ENCODE results near the gene KCNAB1. TPM values are rescaled to one million over a fixed set of nuclear protein-coding genes. Genes with fewer than 3 reads are reported as not detected.

The KCNAB1 gene
- total RNA-seq, 1 experiment from 2014 or later, result 1.0 TPM

- DNase-seq (ENCODE audit: low spot score) (no peak), ATAC-seq (no peak)
- Mint-ChIP-seq H3K9me3 (no peaks in the 10 kb centered on the region), H3K27ac (no peak overlapping the region), H3K27me3 (ENCODE audit: low read depth) (no peaks in the 10 kb centered on the region), H3K4me1 (no peaks in the 10 kb centered on the region), H3K4me3 (no peak overlapping the region), H3K36me3 (no peaks in the 10 kb centered on the region)
- POLR2A ChIA-PET, result no interaction called here
- TF ChIP-seq ZNF219 (CRISPR knock-in tag; IDR thresholded peaks at IDR 0.05; ENCODE audit: borderline replicate concordance), result no peak
- no peak for TF ChIP-seq CBFB (CRISPR knock-in tag; IDR thresholded peaks at IDR 0.05; ENCODE audit: low read depth)
- TF ChIP-seq, protein P1, sequence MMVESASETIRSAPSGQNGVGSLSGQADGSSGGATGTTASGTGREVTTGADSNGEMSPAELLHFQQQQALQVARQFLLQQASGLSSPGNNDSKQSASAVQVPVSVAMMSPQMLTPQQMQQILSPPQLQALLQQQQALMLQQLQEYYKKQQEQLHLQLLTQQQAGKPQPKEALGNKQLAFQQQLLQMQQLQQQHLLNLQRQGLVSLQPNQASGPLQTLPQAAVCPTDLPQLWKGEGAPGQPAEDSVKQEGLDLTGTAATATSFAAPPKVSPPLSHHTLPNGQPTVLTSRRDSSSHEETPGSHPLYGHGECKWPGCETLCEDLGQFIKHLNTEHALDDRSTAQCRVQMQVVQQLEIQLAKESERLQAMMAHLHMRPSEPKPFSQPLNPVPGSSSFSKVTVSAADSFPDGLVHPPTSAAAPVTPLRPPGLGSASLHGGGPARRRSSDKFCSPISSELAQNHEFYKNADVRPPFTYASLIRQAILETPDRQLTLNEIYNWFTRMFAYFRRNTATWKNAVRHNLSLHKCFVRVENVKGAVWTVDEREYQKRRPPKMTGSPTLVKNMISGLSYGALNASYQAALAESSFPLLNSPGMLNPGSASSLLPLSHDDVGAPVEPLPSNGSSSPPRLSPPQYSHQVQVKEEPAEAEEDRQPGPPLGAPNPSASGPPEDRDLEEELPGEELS (CRISPR knock-in tag; IDR thresholded peaks at IDR 0.05), result no peak
- TF ChIP-seq SP1 (CRISPR knock-in tag; conservative IDR thresholded peaks at IDR 0.05), result no peak
- TF ChIP-seq, protein P2, sequence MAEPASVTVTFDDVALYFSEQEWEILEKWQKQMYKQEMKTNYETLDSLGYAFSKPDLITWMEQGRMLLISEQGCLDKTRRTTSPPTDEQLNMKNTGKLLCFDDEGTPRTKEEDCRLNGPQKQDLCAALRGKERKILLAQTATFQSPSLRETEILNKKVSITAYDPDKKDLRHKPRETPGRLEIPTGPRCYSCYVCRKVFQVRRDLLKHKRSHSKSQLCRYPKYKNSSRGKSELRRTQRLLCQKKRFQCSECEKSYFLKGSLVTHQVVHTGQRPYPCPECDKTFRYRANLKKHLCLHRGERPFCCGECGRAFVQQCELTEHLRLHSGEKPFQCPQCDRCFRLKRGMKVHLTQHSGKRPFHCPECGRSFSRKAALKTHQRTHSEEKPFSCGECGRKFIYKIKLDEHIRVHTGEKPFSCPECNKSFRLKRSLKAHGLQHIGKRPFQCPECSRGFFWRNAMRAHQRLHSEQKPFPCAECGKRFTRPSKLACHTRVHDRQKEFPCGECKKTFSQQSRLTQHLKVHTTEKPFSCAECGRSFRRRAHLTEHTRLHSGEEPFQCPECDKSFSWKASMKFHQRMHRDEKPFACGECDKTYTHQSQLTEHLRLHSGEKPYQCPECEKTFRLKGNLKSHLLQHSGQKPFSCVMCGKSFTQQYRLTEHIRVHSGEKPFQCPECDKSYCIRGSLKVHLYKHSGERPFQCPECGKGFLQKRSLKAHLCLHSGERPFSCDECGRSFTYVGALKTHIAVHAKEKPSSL (CRISPR knock-in tag; conservative IDR thresholded peaks at IDR 0.05), result no peak
- no peak for TF ChIP-seq OVOL2 (CRISPR knock-in tag; IDR thresholded peaks at IDR 0.05; ENCODE audit: borderline replicate concordance)
- no peak for TF ChIP-seq MLX (CRISPR knock-in tag; IDR thresholded peaks at IDR 0.05)
- TF ChIP-seq HMGA2 (CRISPR knock-in tag; IDR thresholded peaks at IDR 0.05), result no peak
- no peak for TF ChIP-seq NR1H2 (CRISPR knock-in tag; IDR thresholded peaks at IDR 0.05)
- TF ChIP-seq IRF1 (CRISPR knock-in tag; IDR thresholded peaks at IDR 0.05), result no peak
- TF ChIP-seq USF2 (CRISPR knock-in tag; IDR thresholded peaks at IDR 0.05), result no peak
- TF ChIP-seq ZNF671 (CRISPR knock-in tag; IDR thresholded peaks at IDR 0.05), result no peak
- TF ChIP-seq TEAD4 (CRISPR knock-in tag; IDR thresholded peaks at IDR 0.05), result no peak
- TF ChIP-seq FOXK1 (CRISPR knock-in tag; IDR thresholded peaks at IDR 0.05), result no peak
- no peak for TF ChIP-seq ZNF138 (CRISPR knock-in tag; conservative IDR thresholded peaks at IDR 0.05)
- TF ChIP-seq TCF7 (CRISPR knock-in tag; IDR thresholded peaks at IDR 0.05; ENCODE audit: low read depth), result no peak
- no peak for TF ChIP-seq IRF2 (CRISPR knock-in tag; IDR thresholded peaks at IDR 0.05; ENCODE audit: borderline replicate concordance, low read depth)
- CTCF ChIA-PET, result no interaction called here
Measured at GRCh38 chr3:156425651-156426050, 305.3 kb downstream of the KCNAB1 start.

DNA sequence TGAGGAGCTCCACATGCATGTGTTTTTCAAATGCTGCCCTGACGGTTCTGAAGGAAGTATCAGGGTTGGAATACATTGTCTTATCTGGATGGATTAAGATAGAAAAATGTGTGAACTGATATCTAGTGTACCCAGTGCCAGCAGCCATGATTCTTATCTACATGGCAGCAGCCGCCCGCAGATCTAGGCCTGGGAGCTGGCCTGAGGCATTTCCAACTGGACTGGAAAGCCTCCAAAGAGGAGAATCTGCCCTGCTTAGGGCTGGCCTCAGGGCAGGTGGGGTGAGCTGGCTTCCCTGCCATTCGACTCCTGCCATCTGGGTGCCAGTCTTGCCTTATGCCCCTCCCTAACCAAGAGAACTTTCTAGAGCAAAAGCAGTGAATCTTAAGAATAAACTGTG lies 308.7 kb downstream of the KCNAB1 start:
- no peaks in the 10 kb centered on the region for H3K36me3 Mint-ChIP-seq
- no peak for ATAC-seq
- H3K27me3 Mint-ChIP-seq (ENCODE audit: low read depth), result no peaks in the 10 kb centered on the region
- no peak overlapping the region for H3K4me3 Mint-ChIP-seq
- H3K9me3 Mint-ChIP-seq, result no peaks in the 10 kb centered on the region
- ChIA-PET CTCF (no interaction called here), POLR2A (no interaction called here)
- H3K4me1 Mint-ChIP-seq, result no peaks in the 10 kb centered on the region
- no peak for DNase-seq (ENCODE audit: low spot score)
- H3K27ac Mint-ChIP-seq, result no peak overlapping the region
- TF ChIP-seq JUN (CRISPR knock-in tag; IDR thresholded peaks at IDR 0.05) (no peak), TEAD4 (CRISPR knock-in tag; IDR thresholded peaks at IDR 0.05) (no peak), PRRX2 (CRISPR knock-in tag; IDR thresholded peaks at IDR 0.05) (no peak), ZBTB43 (CRISPR knock-in tag; IDR thresholded peaks at IDR 0.05) (no peak), ESRRA (CRISPR knock-in tag; IDR thresholded peaks at IDR 0.05; ENCODE audit: borderline replicate concordance) (no peak), CREM (CRISPR knock-in tag; IDR thresholded peaks at IDR 0.05) (no peak), ZBTB21 (CRISPR knock-in tag; IDR thresholded peaks at IDR 0.05; ENCODE audit: borderline replicate concordance) (no peak), OVOL2 (CRISPR knock-in tag; IDR thresholded peaks at IDR 0.05; ENCODE audit: borderline replicate concordance) (no peak), ZNF512 (CRISPR knock-in tag; IDR thresholded peaks at IDR 0.05; ENCODE audit: borderline replicate concordance) (no peak), SP1 (CRISPR knock-in tag; conservative IDR thresholded peaks at IDR 0.05) (no peak)

Measured in WTC11 (cell line).